HG03159 (cell line): ENCODE data around the gene IPO7.
"Not testable (repeated sequence)": the region's sequence is repeated elsewhere in the genome, so short reads cannot be mapped to it uniquely, and the experiment has no call there.

Experiments
- ATAC-seq: cut with Tn5 transposase; IDR thresholded peaks from one replicate; pipeline ENCODE4 v1.9.1; 2021; ENCODE audit warnings: mild to moderate bottlenecking, moderate library complexity; ENCODE audit not compliant: unreplicated experiment

The IPO7 gene

GRCh38 chr11:9397746-9398680 is 13.6 kb downstream of the IPO7 start:
- ATAC-seq, result no peak

- no peak for ATAC-seq
Measured at GRCh38 chr11:9399466-9399865, 15.0 kb downstream of the IPO7 start.

GRCh38 chr11:9401884-9402283 is 17.4 kb downstream of the IPO7 start:
- not testable (repeated sequence) for ATAC-seq

- no peak for ATAC-seq
Measured at GRCh38 chr11:9428706-9429105, 44.3 kb downstream of the IPO7 start.

- no peak for ATAC-seq
Measured at GRCh38 chr11:9438611-9439010, 54.2 kb downstream of the IPO7 start.

- ATAC-seq, result no peak
Measured at GRCh38 chr11:9446230-9446629, 61.8 kb downstream of the IPO7 start.

- ATAC-seq, result no peak
Measured at GRCh38 chr11:9448576-9449352, 64.3 kb downstream of the IPO7 start.

- not testable (repeated sequence) for ATAC-seq
Measured at GRCh38 chr11:9452023-9452422, 67.6 kb downstream of the IPO7 start.

- no peak for ATAC-seq
Measured at GRCh38 chr11:9455722-9456121, 71.3 kb downstream of the IPO7 start.

- no peak for ATAC-seq
Measured at GRCh38 chr11:9459667-9460321, 75.3 kb downstream of the IPO7 start.

GRCh38 chr11:9460322-9461062 is 76.0 kb downstream of the IPO7 start, which contains the start of gene ZNF143:
Gene ZNF143 (plus strand): TSS chr11:9461012. CDS start chr11:9471309, 10,297 bp downstream.
- peak; percentile 87 for ATAC-seq

GRCh38 chr11:9461063-9461759 is 76.8 kb downstream of the IPO7 start:
- peak; percentile 45 for ATAC-seq

- ATAC-seq, result no peak
Measured at GRCh38 chr11:9461760-9462134, 77.3 kb downstream of the IPO7 start.

- no peak for ATAC-seq
Measured at GRCh38 chr11:9462172-9462799, 77.8 kb downstream of the IPO7 start.

GRCh38 chr11:9462806-9463537 is 78.5 kb downstream of the IPO7 start:
- no peak for ATAC-seq

GRCh38 chr11:9470765-9471164 is 86.3 kb downstream of the IPO7 start:
- ATAC-seq, result no peak

GRCh38 chr11:9473408-9473807 is 89.0 kb downstream of the IPO7 start:
- no peak for ATAC-seq

GRCh38 chr11:9479899-9480298 is 95.4 kb downstream of the IPO7 start:
- no peak for ATAC-seq
